ENCODE results near the gene SLCO1B3.

SLCO1B3 gene

DNA sequence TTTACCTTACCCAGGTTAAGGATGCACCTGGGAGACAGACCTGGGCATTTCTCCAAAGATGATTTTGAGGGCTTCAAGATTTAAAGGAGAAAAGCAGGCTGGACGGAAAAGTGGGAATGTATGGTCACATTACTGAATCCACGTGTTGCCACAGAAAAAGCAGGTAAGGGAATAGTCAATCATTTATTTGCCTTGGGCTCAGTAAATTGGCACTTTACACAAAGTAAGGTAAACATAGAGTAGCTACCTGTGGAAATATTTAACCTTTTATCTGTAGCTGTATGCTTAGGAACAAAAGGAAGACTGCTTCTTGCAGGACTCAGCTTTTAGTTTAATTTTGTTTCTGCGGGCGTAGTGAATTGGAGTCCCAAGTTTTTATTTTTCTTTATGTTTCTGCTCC lies 153.3 kb downstream of the SLCO1B3 start:
- Histone ChIP-seq H3K27me3 (ENCODE audit: insufficient read depth, poor library complexity, severe bottlenecking) (no peaks in the 10 kb centered on the region), H3K27ac (replicated peaks) (no peak overlapping the region), H3K4me3 (replicated peaks; ENCODE audit: insufficient read depth, low read length) (no peak overlapping the region)
- TF ChIP-seq GABPA (IDR thresholded peaks at IDR 0.05; ENCODE audit: low read depth) (no peak), POLR2AphosphoS5 (IDR thresholded peaks at IDR 0.05; ENCODE audit: low read depth) (no peak), SPI1 (IDR thresholded peaks at IDR 0.05; ENCODE audit: borderline replicate concordance, low read depth) (no peak)
- TF ChIP-seq, protein P1, sequence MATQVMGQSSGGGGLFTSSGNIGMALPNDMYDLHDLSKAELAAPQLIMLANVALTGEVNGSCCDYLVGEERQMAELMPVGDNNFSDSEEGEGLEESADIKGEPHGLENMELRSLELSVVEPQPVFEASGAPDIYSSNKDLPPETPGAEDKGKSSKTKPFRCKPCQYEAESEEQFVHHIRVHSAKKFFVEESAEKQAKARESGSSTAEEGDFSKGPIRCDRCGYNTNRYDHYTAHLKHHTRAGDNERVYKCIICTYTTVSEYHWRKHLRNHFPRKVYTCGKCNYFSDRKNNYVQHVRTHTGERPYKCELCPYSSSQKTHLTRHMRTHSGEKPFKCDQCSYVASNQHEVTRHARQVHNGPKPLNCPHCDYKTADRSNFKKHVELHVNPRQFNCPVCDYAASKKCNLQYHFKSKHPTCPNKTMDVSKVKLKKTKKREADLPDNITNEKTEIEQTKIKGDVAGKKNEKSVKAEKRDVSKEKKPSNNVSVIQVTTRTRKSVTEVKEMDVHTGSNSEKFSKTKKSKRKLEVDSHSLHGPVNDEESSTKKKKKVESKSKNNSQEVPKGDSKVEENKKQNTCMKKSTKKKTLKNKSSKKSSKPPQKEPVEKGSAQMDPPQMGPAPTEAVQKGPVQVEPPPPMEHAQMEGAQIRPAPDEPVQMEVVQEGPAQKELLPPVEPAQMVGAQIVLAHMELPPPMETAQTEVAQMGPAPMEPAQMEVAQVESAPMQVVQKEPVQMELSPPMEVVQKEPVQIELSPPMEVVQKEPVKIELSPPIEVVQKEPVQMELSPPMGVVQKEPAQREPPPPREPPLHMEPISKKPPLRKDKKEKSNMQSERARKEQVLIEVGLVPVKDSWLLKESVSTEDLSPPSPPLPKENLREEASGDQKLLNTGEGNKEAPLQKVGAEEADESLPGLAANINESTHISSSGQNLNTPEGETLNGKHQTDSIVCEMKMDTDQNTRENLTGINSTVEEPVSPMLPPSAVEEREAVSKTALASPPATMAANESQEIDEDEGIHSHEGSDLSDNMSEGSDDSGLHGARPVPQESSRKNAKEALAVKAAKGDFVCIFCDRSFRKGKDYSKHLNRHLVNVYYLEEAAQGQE (IDR thresholded peaks at IDR 0.05; ENCODE audit: insufficient replicate concordance, low read depth): no peak
- TF ChIP-seq, protein P2, sequence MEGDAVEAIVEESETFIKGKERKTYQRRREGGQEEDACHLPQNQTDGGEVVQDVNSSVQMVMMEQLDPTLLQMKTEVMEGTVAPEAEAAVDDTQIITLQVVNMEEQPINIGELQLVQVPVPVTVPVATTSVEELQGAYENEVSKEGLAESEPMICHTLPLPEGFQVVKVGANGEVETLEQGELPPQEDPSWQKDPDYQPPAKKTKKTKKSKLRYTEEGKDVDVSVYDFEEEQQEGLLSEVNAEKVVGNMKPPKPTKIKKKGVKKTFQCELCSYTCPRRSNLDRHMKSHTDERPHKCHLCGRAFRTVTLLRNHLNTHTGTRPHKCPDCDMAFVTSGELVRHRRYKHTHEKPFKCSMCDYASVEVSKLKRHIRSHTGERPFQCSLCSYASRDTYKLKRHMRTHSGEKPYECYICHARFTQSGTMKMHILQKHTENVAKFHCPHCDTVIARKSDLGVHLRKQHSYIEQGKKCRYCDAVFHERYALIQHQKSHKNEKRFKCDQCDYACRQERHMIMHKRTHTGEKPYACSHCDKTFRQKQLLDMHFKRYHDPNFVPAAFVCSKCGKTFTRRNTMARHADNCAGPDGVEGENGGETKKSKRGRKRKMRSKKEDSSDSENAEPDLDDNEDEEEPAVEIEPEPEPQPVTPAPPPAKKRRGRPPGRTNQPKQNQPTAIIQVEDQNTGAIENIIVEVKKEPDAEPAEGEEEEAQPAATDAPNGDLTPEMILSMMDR (IDR thresholded peaks at IDR 0.05; ENCODE audit: insufficient read depth, low read length): no peak
- DNase-seq (ENCODE audit: low read depth in 1 of 2, low spot score in 1 of 2): no peak
